ENCODE data around the gene TMED1.

DNA sequence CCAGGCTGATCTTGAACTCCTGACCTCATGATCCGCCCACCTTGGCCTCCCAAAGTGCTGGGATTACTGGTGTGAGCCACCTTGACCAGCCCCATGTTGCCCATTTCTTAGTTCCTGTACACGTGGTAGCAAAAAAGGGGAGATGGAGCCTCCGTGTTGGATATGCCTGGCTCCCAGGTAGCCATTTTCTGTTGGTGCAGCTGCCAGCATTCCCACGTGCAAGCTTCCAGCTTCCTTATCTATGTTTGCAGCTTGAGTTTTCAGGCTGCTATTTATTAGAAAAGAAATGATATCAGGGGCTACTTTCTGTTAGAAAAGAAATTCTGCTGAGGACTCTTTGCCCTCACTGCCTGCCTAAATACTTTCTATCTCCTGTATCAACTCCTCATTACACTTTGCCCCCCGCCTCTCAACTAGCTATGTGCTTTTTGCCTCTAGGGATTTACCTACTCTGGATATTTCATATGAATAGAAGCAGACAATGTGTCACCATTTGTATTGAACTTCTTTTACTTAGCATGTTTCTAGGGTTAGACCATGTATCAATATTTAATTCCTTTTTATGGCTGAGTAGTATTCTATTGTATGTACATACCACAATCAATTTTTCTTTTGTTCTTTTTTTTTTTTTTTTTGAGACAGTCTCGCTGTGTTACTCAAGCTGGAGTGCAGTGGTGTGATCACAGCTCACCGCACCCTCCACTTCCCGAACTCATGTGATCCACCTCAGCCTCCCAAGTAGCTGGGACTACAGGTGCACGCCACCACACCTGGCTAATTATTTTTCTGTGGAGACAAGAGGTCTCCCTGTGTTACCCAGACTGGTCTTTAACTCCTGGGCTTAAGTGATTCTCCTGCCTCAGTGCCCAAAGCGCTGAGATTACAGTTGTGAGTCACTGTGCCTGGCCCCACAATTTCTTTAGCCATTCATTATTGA lies 3.4 kb upstream of the TMED1 start:
- TF ChIP-seq, protein P1, sequence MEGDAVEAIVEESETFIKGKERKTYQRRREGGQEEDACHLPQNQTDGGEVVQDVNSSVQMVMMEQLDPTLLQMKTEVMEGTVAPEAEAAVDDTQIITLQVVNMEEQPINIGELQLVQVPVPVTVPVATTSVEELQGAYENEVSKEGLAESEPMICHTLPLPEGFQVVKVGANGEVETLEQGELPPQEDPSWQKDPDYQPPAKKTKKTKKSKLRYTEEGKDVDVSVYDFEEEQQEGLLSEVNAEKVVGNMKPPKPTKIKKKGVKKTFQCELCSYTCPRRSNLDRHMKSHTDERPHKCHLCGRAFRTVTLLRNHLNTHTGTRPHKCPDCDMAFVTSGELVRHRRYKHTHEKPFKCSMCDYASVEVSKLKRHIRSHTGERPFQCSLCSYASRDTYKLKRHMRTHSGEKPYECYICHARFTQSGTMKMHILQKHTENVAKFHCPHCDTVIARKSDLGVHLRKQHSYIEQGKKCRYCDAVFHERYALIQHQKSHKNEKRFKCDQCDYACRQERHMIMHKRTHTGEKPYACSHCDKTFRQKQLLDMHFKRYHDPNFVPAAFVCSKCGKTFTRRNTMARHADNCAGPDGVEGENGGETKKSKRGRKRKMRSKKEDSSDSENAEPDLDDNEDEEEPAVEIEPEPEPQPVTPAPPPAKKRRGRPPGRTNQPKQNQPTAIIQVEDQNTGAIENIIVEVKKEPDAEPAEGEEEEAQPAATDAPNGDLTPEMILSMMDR (IDR thresholded peaks at IDR 0.05) = no peak
- TF ChIP-seq POLR2A (IDR thresholded peaks at IDR 0.05) = no peak

All from thyroid gland (tissue), 4 donors.